GM12878 (cell line): ENCODE data around the gene ZNF574. TPM values are rescaled to one million over a fixed set of nuclear protein-coding genes. Genes with fewer than 3 reads are reported as not detected.
A peak's percentile ranks its signal among the peaks of the same experiment; 100 is the strongest.

Source experiments
- CHD4 ChIP-seq: fragments of 200-600 bp; sonication (generic); IDR thresholded peaks from 2 replicates; pipeline ENCODE4 v1.6.1; 2016; ENCODE audit warnings: mild to moderate bottlenecking
- MTA2 ChIP-seq: fragments of 450-650 bp; IDR thresholded peaks from 2 replicates; pipeline ENCODE4 v1.6.1; 2016; ENCODE audit warnings: low read depth, mild to moderate bottlenecking, moderate library complexity
- NFXL1 ChIP-seq: fragments of 450-650 bp; IDR thresholded peaks from 2 replicates; pipeline ENCODE4 v1.6.1; 2017; ENCODE audit warnings: antibody characterized with exemption, mild to moderate bottlenecking, borderline replicate concordance
- NKRF ChIP-seq: fragments of 450-650 bp; conservative IDR thresholded peaks from 2 replicates; pipeline ENCODE4 v1.6.1; 2017; ENCODE audit warnings: mild to moderate bottlenecking, moderate library complexity
- REST ChIP-seq: IDR thresholded peaks from 2 replicates; pipeline ENCODE4 v1.6.1; 2012; ENCODE audit warnings: mild to moderate bottlenecking, low read depth, low read length
- SMARCA5 ChIP-seq: fragments of 450-650 bp; IDR thresholded peaks from 2 replicates; pipeline ENCODE4 v1.6.1; 2017; ENCODE audit warnings: mild to moderate bottlenecking
- ZNF24 ChIP-seq: fragments of 450-650 bp; IDR thresholded peaks from 2 replicates; pipeline ENCODE4 v1.6.1; 2017; ENCODE audit warnings: antibody characterized with exemption, mild to moderate bottlenecking
- polyA plus RNA-seq, 11 experiments: library from polyadenylated mRNA; depleted of rRNA in 4 of 11; unstranded in 6 of 11; stranded (reverse) in 5 of 11; fragments of >200 nt; fragmentation: Nextera tagmentation in 4 of 11; fragmentation: Illumina TruSeq in 1 of 11; extraction: Ambion mirVana in 4 of 11; extraction: Trizol in 1 of 11; gene quantifications; 1 replicate in 1 of 11; 2 replicates in 10 of 11; pipeline versions ENCODE4 v1.2.1 to v1.2.3, GENCODE V29; 2011 to 2016; ENCODE audit warnings: inconsistent platforms in 2 of 11, missing spikeins in 2 of 11, low read depth in 1 of 11
- total RNA-seq, 4 experiments: library from RNA; depleted of rRNA in 3 of 4; stranded (reverse); fragments of >200 nt in 3 of 4; fragmentation: Illumina TruSeq in 1 of 4; extraction: Trizol in 1 of 4; gene quantifications; 2 replicates each; pipeline versions ENCODE4 v1.2.1 to v1.2.3, GENCODE V29; 2013 to 2021

ZNF574 gene
- total and polyA plus RNA-seq, 10 of the 15 experiments (the other 5 are each of a cell fraction or from before 2014, with no cell fraction given) = 0.32 to 25.6 (median 11.4) TPM

- TF ChIP-seq CHD4 = no peak
- no peak for TF ChIP-seq ZNF24
- no peak for TF ChIP-seq REST
- TF ChIP-seq MTA2 = no peak
- 0 out of 2 replicates have a peak, but pooled peaks have one; percentile 4 for TF ChIP-seq NKRF
- TF ChIP-seq SMARCA5 = 0 out of 2 replicates have a peak, but pooled peaks have one; percentile 70
- no peak for TF ChIP-seq NFXL1
Observed at GRCh38 chr19:42076380-42076944, 496 bp downstream of the ZNF574 start (continued).
